Measurements from ENCODE around the gene ATRAID. TPM values are rescaled to one million over a fixed set of nuclear protein-coding genes. Genes with fewer than 3 reads are reported as not detected.

Gene ATRAID
- total and polyA plus RNA-seq, 10 of the 15 experiments (the other 5 are each of a cell fraction or from before 2014, with no cell fraction given): 65.6 to 180 (median 120) TPM

GRCh38 chr2:27245116-27245515, 33.3 kb downstream of the ATRAID start:
- no peak overlapping the region for H3K4me3 ChIP-seq
- H3K9me3 ChIP-seq (replicated peaks; ENCODE audit: control insufficient read depth, insufficient read depth, low read length): no peaks in the 10 kb centered on the region
- no peak overlapping the region for H2AFZ ChIP-seq (ENCODE audit: control insufficient read depth, low read depth, low read length)
- FAIRE-seq: no peak
- H3K9ac ChIP-seq (ENCODE audit: control insufficient read depth, insufficient read depth, low read length): no peak overlapping the region
- no peak for DNase-seq (ENCODE audit: low read depth, low spot score)
- ChIA-PET RAD21 (ENCODE audit: unreplicated experiment) (interaction anchor here (0.6 kb wide), 1 partner anchor 35 kb away, joined by 3 read pairs; no protein-coding TSS in a partner anchor), POLR2A (no interaction called here), SMC1A (ENCODE audit: uncharacterized antibody, unreplicated experiment) (interaction anchor here (1.0 kb wide), 1 partner anchor 283 kb away, joined by 3 read pairs; no protein-coding TSS in a partner anchor), CTCF (interaction anchor here (1.3 kb wide), 1 partner anchor 58 kb away, joined by 4 read pairs; no protein-coding TSS in a partner anchor)
- no peaks in the 10 kb centered on the region for H3K79me2 ChIP-seq (ENCODE audit: control insufficient read depth, insufficient read depth, low read length)
- intact Hi-C loops (cut with micrococcal nuclease; ENCODE audit: unreplicated experiment): no loop called here
- WGBS (ENCODE audit: insufficient coverage, insufficient replicate concordance, low lambda C conversion rate, missing lambda C conversion rate): 96% methylated on average over 10 of the region's 10 CpGs
- TF ChIP-seq TBL1XR1 (IDR thresholded peaks at IDR 0.05; ENCODE audit: low read depth, low read length): no peak
- no peak for TF ChIP-seq SUZ12 (IDR thresholded peaks at IDR 0.05; ENCODE audit: unreplicated experiment)
- no peaks in the 10 kb centered on the region for H3K27me3 ChIP-seq (replicated peaks in 1 of 2; ENCODE audit: control insufficient read depth in 2 of 2, insufficient read depth in 2 of 2, low read length in 1 of 2)
- no peak overlapping the region for H3K4me2 ChIP-seq (ENCODE audit: control insufficient read depth, insufficient read depth)
- H4K20me1 ChIP-seq (ENCODE audit: control insufficient read depth, insufficient read depth): no peaks in the 10 kb centered on the region
- no peak for ATAC-seq
- in situ Hi-C loops (cut with MboI): no loop called here
- H3K36me3 ChIP-seq (ENCODE audit: control insufficient read depth in 2 of 2, insufficient read depth in 2 of 2, low read length in 1 of 2): peaks cover 24 to 38% of the 10 kb centered on the region in 2 experiments
- no peak overlapping the region for H3K27ac ChIP-seq (ENCODE audit: control insufficient read depth, insufficient read depth)
- no TSS peak for BruUV-seq (replicated peaks)
- no peaks in the 10 kb centered on the region for H3K4me1 ChIP-seq (ENCODE audit: control insufficient read depth, insufficient read depth, low read length)

- in situ Hi-C loops (cut with MboI) (no loop called here), intact Hi-C loops (cut with micrococcal nuclease; ENCODE audit: unreplicated experiment) (no loop called here)
- ChIA-PET POLR2A (no interaction called here), SMC1A (ENCODE audit: uncharacterized antibody, unreplicated experiment) (interaction anchor here (1.0 to 1.3 kb wide), 2 partner anchors 34 to 284 kb away, joined by 3 to 4 read pairs; no protein-coding TSS in a partner anchor), CTCF (no interaction called here), RAD21 (ENCODE audit: unreplicated experiment) (no interaction called here)
- Histone ChIP-seq H3K27me3 (replicated peaks in 1 of 2; ENCODE audit: control insufficient read depth in 2 of 2, insufficient read depth in 2 of 2, low read length in 1 of 2) (peaks cover 0 to 1% of the 10 kb centered on the region in 2 experiments; a peak in 1 of 4 replicates), H3K4me3 (no peak overlapping the region), H3K27ac (ENCODE audit: control insufficient read depth, insufficient read depth) (no peak overlapping the region), H3K4me2 (ENCODE audit: control insufficient read depth, insufficient read depth) (no peak overlapping the region), H4K20me1 (ENCODE audit: control insufficient read depth, insufficient read depth) (no peaks in the 10 kb centered on the region), H2AFZ (ENCODE audit: control insufficient read depth, low read depth, low read length) (no peak overlapping the region), H3K9me3 (replicated peaks; ENCODE audit: control insufficient read depth, insufficient read depth, low read length) (no peaks in the 10 kb centered on the region), H3K4me1 (ENCODE audit: control insufficient read depth, insufficient read depth, low read length) (no peaks in the 10 kb centered on the region), H3K79me2 (ENCODE audit: control insufficient read depth, insufficient read depth, low read length) (no peaks in the 10 kb centered on the region), H3K36me3 (ENCODE audit: control insufficient read depth in 2 of 2, insufficient read depth in 2 of 2, low read length in 1 of 2) (peaks cover 20 to 33% of the 10 kb centered on the region in 2 experiments), H3K9ac (ENCODE audit: control insufficient read depth, insufficient read depth, low read length) (no peak overlapping the region)
- TF ChIP-seq RFX5 (IDR thresholded peaks at IDR 0.05; ENCODE audit: low read depth, low read length): no peak
- no peak for TF ChIP-seq TARDBP (IDR thresholded peaks at IDR 0.05; ENCODE audit: borderline replicate concordance)
- BruUV-seq (replicated peaks): no TSS peak
- DNase-seq (ENCODE audit: low read depth, low spot score) (no peak), FAIRE-seq (no peak), ATAC-seq (no peak)
- 95% methylated on average over 4 of the region's 4 CpGs for WGBS (ENCODE audit: insufficient coverage, insufficient replicate concordance, low lambda C conversion rate, missing lambda C conversion rate)
These were observed 33.8 kb downstream of the ATRAID start for GRCh38 chr2:27245626-27246025.

All from GM12878 (cell line).